A549 (cell line): ENCODE results near the gene CARD11. TPM values are rescaled to one million over a fixed set of nuclear protein-coding genes. Genes with fewer than 3 reads are reported as not detected.

Source experiments
- ATAC-seq, 2 experiments: fragments of 200-7000 bp in 1 of 2; fragments of >200 bp in 1 of 2; cut with Nextera tagmentation in 1 of 2; cut with Tn5 transposase in 1 of 2; 3 replicates each; pipeline versions ENCODE4 v1.8.0 to v1.9.1; 2018 to 2020; ENCODE audit warnings: mild to moderate bottlenecking in 1 of 2, moderate library complexity in 1 of 2
- CTCF ChIA-PET: fragments of 300-600 bp; sonication (Branson Sonifier 250); formaldehyde crosslinking; extraction: SDS; loops from one replicate; lab custom pipeline; 2021; ENCODE audit warnings: antibody characterized with exemption, inconsistent platforms; lab: Yijun Ruan, JAX
- POLR2A ChIA-PET: fragments of 350-600 bp; formaldehyde crosslinking; extraction: SDS; loops from one replicate; lab custom pipeline; 2021; ENCODE audit warnings: antibody characterized with exemption, inconsistent platforms; lab: Yijun Ruan, JAX
- DNase-seq, 2 experiments: peaks; one replicate each; pipeline versions ENCODE4 v3.0.0 to v3.0.0-alpha.2; 2011 to 2016; ENCODE audit warnings: low read depth in 1 of 2, low spot score in 1 of 2
- FAIRE-seq: peaks from 2 replicates; lab custom pipeline; 2011; peaks lifted over from hg19 to GRCh38; lab: Jason Lieb, UNC
- H3K27ac ChIP-seq, 2 experiments: fragments of >200 bp; sonication (Bioruptor Twin); formaldehyde crosslinking; 3 replicates each; pipeline ENCODE4 v1.5.1; 2016 to 2017
- H3K4me1 ChIP-seq: fragments of >200 bp; sonication (Bioruptor Twin); formaldehyde crosslinking; 3 replicates; pipeline ENCODE4 v1.6.1; 2016
- H3K4me2 ChIP-seq: fragments of >200 bp; sonication (Bioruptor Twin); formaldehyde crosslinking; 3 replicates; pipeline ENCODE4 v1.6.1; 2016
- H3K4me3 ChIP-seq: fragments of >200 bp; sonication (Bioruptor Twin); formaldehyde crosslinking; 3 replicates; pipeline ENCODE4 v1.5.1; 2016
- H3K9me3 ChIP-seq: fragments of >200 bp; sonication (Bioruptor Twin); formaldehyde crosslinking; 3 replicates; pipeline ENCODE4 v1.6.1; 2016
- BHLHE40 ChIP-seq: IDR thresholded peaks from 2 replicates; pipeline ENCODE4 v1.6.1; 2012; ENCODE audit warnings: low read depth, low read length, inconsistent platforms
- CEBPB ChIP-seq, 2 experiments: fragments of >200 bp in 1 of 2; sonication (Bioruptor Twin) in 1 of 2; formaldehyde crosslinking in 1 of 2; IDR thresholded peaks; 2 replicates each; pipeline ENCODE4 v1.6.1; 2012 to 2016
- EHMT2 ChIP-seq: fragments of 200-600 bp; sonication (generic); IDR thresholded peaks from 2 replicates; pipeline ENCODE4 v1.6.1; 2016; ENCODE audit warnings: antibody characterized with exemption, low read depth, mild to moderate bottlenecking, moderate library complexity
- EP300 ChIP-seq, 2 experiments: fragments of >200 bp; sonication (Bioruptor Twin); formaldehyde crosslinking; IDR thresholded peaks; 2 replicates in 1 of 2; 3 replicates in 1 of 2; pipeline ENCODE4 v1.6.1; 2016 to 2017
- FOSB ChIP-seq: fragments of 250-450 bp; sonication (Bioruptor Pico); IDR thresholded peaks from 2 replicates; pipeline ENCODE4 v1.5.0; 2020; ENCODE audit warnings: mild to moderate bottlenecking, moderate library complexity
- HDAC2 ChIP-seq: fragments of 200-600 bp; sonication (generic); IDR thresholded peaks from 2 replicates; pipeline ENCODE4 v1.6.1; 2016
- HOXB13 ChIP-seq: fragments of 250-450 bp; sonication (Bioruptor Pico); IDR thresholded peaks from 2 replicates; pipeline ENCODE4 v1.5.0; 2020; ENCODE audit warnings: low read depth, mild to moderate bottlenecking, moderate library complexity
- HOXB5 ChIP-seq: fragments of 250-450 bp; sonication (Bioruptor Pico); IDR thresholded peaks from 2 replicates; pipeline ENCODE4 v1.5.0; 2020; ENCODE audit warnings: mild to moderate bottlenecking, moderate library complexity
- JUN ChIP-seq, 2 experiments: fragments of >200 bp; sonication (Bioruptor Twin); formaldehyde crosslinking; IDR thresholded peaks; 2 replicates in 1 of 2; 3 replicates in 1 of 2; pipeline ENCODE4 v1.6.1; 2016 to 2017
- KDM5A ChIP-seq: fragments of 200-600 bp; sonication (generic); IDR thresholded peaks from 2 replicates; pipeline ENCODE4 v1.6.1; 2016; ENCODE audit warnings: antibody characterized with exemption, mild to moderate bottlenecking
- NPAS2 ChIP-seq: fragments of 250-450 bp; sonication (Bioruptor Pico); IDR thresholded peaks from 2 replicates; pipeline ENCODE4 v1.8.0; 2022; ENCODE audit warnings: mild to moderate bottlenecking, moderate library complexity, borderline replicate concordance
- PHF8 ChIP-seq: fragments of 200-600 bp; sonication (generic); IDR thresholded peaks from 2 replicates; pipeline ENCODE4 v1.6.1; 2016; ENCODE audit warnings: low read depth, mild to moderate bottlenecking, antibody characterized with exemption, moderate library complexity, borderline replicate concordance
- POLR2A ChIP-seq: IDR thresholded peaks from 2 replicates; pipeline ENCODE4 v1.6.1; 2012; ENCODE audit warnings: mild to moderate bottlenecking, low read length
- RCOR1 ChIP-seq: fragments of 150-350 bp; IDR thresholded peaks from 2 replicates; pipeline ENCODE4 v1.6.1; 2014; ENCODE audit warnings: antibody characterized with exemption, low read length, low read depth
- ZC3H11A ChIP-seq: fragments of 450-650 bp; IDR thresholded peaks from 2 replicates; pipeline ENCODE4 v1.6.1; 2014; ENCODE audit warnings: antibody characterized with exemption, mild to moderate bottlenecking
- ZFP36 ChIP-seq: fragments of 450-650 bp; IDR thresholded peaks from 2 replicates; pipeline ENCODE4 v1.6.1; 2014; ENCODE audit warnings: borderline replicate concordance; ENCODE audit not compliant: partially characterized antibody
- ZNF302 ChIP-seq: fragments of 250-450 bp; sonication (Bioruptor Pico); IDR thresholded peaks from 2 replicates; pipeline ENCODE4 v1.9.0; 2021; ENCODE audit warnings: inconsistent platforms, mild to moderate bottlenecking, moderate library complexity
- ZSCAN20 ChIP-seq: fragments of 250-450 bp; sonication (Bioruptor Pico); IDR thresholded peaks from 2 replicates; pipeline ENCODE4 v1.8.0; 2022; ENCODE audit warnings: mild to moderate bottlenecking, moderate library complexity
- WGBS: methylation state at CpG from one replicate; pipeline ENCODE4 v1.1.6; 2017; ENCODE audit errors: missing lambda C conversion rate; 5-methylcytosine and 5-hydroxymethylcytosine counted together
- polyA plus RNA-seq, 4 experiments: library from polyadenylated mRNA; depleted of rRNA in 3 of 4; stranded (reverse); fragments of >200 nt; fragmentation: RNase III in 1 of 4; extraction: RNeasy Plus Mini Kit Qiagen cat#74134 plus additional on column Dnase treatment in 1 of 4; gene quantifications; 2 replicates in 3 of 4; 3 replicates in 1 of 4; pipeline ENCODE4 v1.2.3, GENCODE V29; 2011 to 2017
- TF ChIP-seq, protein P1 (sequence below): IDR thresholded peaks from 2 replicates; pipeline ENCODE4 v1.6.1; 2012
- TF ChIP-seq, protein P2 (sequence below): fragments of 250-450 bp; sonication (Bioruptor Pico); IDR thresholded peaks from 2 replicates; pipeline ENCODE4 v1.5.0; 2020; ENCODE audit warnings: low read depth, mild to moderate bottlenecking, moderate library complexity
- TF ChIP-seq, protein P3 (sequence below): IDR thresholded peaks from 2 replicates; pipeline ENCODE4 v1.6.1; 2012
- TF ChIP-seq, protein P4 (sequence below): fragments of 450-650 bp; IDR thresholded peaks from 2 replicates; pipeline ENCODE4 v1.6.1; 2014; ENCODE audit warnings: antibody characterized with exemption
- TF ChIP-seq, protein P5 (sequence below): fragments of 150-350 bp; IDR thresholded peaks from 2 replicates; pipeline ENCODE4 v1.6.1; 2014; ENCODE audit warnings: low read depth, mild to moderate bottlenecking, low read length
- TF ChIP-seq, protein P6 (sequence below): fragments of >200 bp; sonication (Bioruptor Twin); formaldehyde crosslinking; IDR thresholded peaks from 3 replicates; pipeline ENCODE4 v1.5.1; 2016
- TF ChIP-seq, protein P7 (sequence below): fragments of >200 bp; sonication (Bioruptor Twin); formaldehyde crosslinking; IDR thresholded peaks from 3 replicates; pipeline ENCODE4 v1.6.1; 2016
- TF ChIP-seq, protein P8 (sequence below): fragments of >200 bp; sonication (Bioruptor Twin); formaldehyde crosslinking; IDR thresholded peaks from 2 replicates; pipeline ENCODE4 v1.6.1; 2016

The CARD11 gene
- polyA plus RNA-seq, 2 of the 4 experiments (the other 2 are of a cell fraction) = 0.48 to 1.1 TPM

DNA sequence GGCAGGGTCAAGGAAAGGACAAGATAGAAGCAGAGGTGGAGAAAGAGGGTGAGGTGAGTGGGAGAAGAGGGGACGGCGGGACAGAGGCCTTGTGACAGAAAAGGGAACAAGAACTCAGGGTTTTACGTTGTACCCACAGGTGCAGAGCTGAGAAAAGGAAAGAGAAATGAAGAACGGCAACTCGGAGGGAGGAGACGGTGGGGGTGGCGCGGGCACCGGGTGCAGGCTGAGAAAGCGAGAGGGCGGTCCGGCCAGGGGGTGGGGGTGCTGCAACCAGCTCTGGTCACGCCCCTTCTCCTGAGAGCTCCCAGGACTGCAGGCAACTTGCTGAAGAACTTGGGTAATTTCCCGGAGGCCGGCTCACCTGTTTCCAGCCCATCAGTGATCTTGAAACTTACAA, 65.3 kb downstream of the CARD11 start (continued):
- TF ChIP-seq, protein P1, sequence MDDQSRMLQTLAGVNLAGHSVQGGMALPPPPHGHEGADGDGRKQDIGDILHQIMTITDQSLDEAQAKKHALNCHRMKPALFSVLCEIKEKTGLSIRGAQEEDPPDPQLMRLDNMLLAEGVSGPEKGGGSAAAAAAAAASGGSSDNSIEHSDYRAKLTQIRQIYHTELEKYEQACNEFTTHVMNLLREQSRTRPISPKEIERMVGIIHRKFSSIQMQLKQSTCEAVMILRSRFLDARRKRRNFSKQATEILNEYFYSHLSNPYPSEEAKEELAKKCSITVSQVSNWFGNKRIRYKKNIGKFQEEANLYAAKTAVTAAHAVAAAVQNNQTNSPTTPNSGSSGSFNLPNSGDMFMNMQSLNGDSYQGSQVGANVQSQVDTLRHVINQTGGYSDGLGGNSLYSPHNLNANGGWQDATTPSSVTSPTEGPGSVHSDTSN = no peak

DNA sequence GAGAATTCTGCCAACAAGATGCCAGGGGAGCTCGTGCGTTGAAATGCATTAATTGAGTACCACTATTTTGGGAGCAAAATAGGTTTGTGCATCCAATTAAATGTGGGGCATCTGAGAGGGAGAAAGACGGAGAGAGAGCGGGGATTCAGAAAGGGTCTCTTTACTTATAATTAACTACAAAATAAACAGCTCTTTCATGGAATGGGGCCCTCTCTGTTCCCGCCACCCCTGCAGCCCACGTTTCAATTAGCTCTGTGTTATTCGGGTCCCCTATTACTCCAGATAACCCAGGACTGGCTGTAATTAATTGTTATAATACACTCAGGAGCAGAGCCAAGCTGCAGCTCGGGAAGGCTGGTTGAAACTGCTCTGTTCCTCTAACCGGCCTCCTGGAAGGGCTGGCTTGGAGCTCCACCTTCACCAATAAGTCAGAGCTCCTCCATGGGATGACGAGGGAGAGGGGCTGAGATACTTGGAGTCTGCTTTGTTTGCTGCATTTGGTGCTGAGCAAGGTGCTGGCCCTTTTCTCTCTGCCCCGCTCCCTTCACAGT, 67.8 kb downstream of the CARD11 start:
- H3K27ac ChIP-seq = no peak overlapping the region
- H3K4me3 ChIP-seq = no peak overlapping the region
- no peak overlapping the region for H3K4me2 ChIP-seq
- POLR2A ChIA-PET = no interaction called here
- ATAC-seq = no peak
- CTCF ChIA-PET = no interaction called here
- no peak for FAIRE-seq
- WGBS = 67% methylated on average over 11 of the region's 11 CpGs
- no peak for DNase-seq
- no peaks in the 10 kb centered on the region for H3K9me3 ChIP-seq
- no peaks in the 10 kb centered on the region for H3K4me1 ChIP-seq
- TF ChIP-seq ZNF302 (CRISPR knock-in tag) (no peak), KDM5A (no peak), JUN (IDR thresholded peaks at IDR 0.05) (no peak), HDAC2 (no peak), RCOR1 (no peak), EP300 (IDR thresholded peaks at IDR 0.05) (no peak), CEBPB (IDR thresholded peaks at IDR 0.05) (no peak), ZC3H11A (no peak), ZFP36 (no peak), ZSCAN20 (no peak)
- TF ChIP-seq, protein P2, sequence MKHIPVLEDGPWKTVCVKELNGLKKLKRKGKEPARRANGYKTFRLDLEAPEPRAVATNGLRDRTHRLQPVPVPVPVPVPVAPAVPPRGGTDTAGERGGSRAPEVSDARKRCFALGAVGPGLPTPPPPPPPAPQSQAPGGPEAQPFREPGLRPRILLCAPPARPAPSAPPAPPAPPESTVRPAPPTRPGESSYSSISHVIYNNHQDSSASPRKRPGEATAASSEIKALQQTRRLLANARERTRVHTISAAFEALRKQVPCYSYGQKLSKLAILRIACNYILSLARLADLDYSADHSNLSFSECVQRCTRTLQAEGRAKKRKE (CRISPR knock-in tag) = no peak
- TF ChIP-seq, protein P3, sequence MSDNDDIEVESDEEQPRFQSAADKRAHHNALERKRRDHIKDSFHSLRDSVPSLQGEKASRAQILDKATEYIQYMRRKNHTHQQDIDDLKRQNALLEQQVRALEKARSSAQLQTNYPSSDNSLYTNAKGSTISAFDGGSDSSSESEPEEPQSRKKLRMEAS = no peak
- TF ChIP-seq, protein P1 = no peak
- TF ChIP-seq, protein P4, sequence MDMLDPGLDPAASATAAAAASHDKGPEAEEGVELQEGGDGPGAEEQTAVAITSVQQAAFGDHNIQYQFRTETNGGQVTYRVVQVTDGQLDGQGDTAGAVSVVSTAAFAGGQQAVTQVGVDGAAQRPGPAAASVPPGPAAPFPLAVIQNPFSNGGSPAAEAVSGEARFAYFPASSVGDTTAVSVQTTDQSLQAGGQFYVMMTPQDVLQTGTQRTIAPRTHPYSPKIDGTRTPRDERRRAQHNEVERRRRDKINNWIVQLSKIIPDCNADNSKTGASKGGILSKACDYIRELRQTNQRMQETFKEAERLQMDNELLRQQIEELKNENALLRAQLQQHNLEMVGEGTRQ = no peak
- TF ChIP-seq, protein P5, sequence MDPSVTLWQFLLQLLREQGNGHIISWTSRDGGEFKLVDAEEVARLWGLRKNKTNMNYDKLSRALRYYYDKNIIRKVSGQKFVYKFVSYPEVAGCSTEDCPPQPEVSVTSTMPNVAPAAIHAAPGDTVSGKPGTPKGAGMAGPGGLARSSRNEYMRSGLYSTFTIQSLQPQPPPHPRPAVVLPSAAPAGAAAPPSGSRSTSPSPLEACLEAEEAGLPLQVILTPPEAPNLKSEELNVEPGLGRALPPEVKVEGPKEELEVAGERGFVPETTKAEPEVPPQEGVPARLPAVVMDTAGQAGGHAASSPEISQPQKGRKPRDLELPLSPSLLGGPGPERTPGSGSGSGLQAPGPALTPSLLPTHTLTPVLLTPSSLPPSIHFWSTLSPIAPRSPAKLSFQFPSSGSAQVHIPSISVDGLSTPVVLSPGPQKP = no peak

DNA sequence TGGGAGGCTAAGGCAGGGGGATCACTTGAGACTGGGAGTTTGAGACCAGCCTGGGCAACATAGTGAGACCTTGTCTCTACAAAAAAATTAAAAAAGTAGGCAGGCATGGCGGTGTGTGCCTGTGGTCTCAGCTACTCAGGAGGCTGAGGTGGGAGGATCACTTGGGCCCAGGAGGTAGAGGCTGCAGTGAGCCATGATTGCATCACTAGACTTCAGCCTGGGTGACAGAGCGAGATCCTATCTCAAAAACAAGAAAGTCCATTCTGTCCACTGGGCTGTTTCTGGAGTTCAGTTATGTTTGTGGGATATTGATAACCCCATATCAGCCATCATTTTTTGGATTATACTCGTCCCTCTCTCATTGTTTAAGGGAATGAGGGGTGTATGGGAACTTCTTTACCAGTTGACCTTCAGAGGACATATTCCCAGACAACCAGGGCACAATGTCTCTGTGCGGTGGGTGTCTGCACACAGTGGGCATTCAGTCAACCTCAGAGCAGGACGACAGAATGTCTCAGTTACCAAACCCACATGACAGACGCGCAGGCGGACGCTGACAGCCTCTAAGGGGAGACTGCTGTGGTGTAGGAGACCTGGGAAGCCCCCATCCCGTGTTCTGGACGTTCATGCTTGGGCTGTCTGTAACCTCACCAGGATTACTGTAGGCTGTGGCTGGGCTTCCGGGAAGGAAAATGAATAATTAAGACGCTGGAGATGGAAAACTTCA, 69.4 kb downstream of the CARD11 start:
- Histone ChIP-seq H3K27ac (no peak overlapping the region), H3K4me3 (no peak overlapping the region), H3K4me1 (no peaks in the 10 kb centered on the region), H3K4me2 (no peak overlapping the region), H3K9me3 (peaks cover 2% of the 10 kb centered on the region; the same call in 1 of the 3 replicates)
- ATAC-seq (no peak), DNase-seq (no peak), FAIRE-seq (no peak)
- ChIA-PET POLR2A (no interaction called here), CTCF (no interaction called here)
- 49% methylated on average over 9 of the region's 13 CpGs for WGBS
- TF ChIP-seq, protein P6, sequence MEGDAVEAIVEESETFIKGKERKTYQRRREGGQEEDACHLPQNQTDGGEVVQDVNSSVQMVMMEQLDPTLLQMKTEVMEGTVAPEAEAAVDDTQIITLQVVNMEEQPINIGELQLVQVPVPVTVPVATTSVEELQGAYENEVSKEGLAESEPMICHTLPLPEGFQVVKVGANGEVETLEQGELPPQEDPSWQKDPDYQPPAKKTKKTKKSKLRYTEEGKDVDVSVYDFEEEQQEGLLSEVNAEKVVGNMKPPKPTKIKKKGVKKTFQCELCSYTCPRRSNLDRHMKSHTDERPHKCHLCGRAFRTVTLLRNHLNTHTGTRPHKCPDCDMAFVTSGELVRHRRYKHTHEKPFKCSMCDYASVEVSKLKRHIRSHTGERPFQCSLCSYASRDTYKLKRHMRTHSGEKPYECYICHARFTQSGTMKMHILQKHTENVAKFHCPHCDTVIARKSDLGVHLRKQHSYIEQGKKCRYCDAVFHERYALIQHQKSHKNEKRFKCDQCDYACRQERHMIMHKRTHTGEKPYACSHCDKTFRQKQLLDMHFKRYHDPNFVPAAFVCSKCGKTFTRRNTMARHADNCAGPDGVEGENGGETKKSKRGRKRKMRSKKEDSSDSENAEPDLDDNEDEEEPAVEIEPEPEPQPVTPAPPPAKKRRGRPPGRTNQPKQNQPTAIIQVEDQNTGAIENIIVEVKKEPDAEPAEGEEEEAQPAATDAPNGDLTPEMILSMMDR = no peak
- TF ChIP-seq PHF8 (no peak), NPAS2 (no peak), HOXB5 (CRISPR knock-in tag) (no peak), FOSB (no peak), EHMT2 (no peak), ZC3H11A (no peak), POLR2A (no peak), BHLHE40 (no peak), CEBPB (IDR thresholded peaks at IDR 0.05) (no peak), JUN (IDR thresholded peaks at IDR 0.05) (no peak), ZSCAN20 (no peak), HOXB13 (CRISPR knock-in tag) (no peak)
- TF ChIP-seq, protein P7, sequence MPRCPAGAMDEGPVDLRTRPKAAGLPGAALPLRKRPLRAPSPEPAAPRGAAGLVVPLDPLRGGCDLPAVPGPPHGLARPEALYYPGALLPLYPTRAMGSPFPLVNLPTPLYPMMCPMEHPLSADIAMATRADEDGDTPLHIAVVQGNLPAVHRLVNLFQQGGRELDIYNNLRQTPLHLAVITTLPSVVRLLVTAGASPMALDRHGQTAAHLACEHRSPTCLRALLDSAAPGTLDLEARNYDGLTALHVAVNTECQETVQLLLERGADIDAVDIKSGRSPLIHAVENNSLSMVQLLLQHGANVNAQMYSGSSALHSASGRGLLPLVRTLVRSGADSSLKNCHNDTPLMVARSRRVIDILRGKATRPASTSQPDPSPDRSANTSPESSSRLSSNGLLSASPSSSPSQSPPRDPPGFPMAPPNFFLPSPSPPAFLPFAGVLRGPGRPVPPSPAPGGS = no peak
- TF ChIP-seq, protein P8, sequence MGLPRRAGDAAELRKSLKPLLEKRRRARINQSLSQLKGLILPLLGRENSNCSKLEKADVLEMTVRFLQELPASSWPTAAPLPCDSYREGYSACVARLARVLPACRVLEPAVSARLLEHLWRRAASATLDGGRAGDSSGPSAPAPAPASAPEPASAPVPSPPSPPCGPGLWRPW = no peak
